HEK293T (cell line): ENCODE results near the gene AGPAT3.

Experiments used
- CTCF ChIA-PET: fragments of 350-600 bp; formaldehyde crosslinking; extraction: SDS; loops from one replicate; lab custom pipeline; 2021; ENCODE audit warnings: antibody characterized with exemption, inconsistent platforms; lab: Yijun Ruan, JAX
- POLR2A ChIA-PET: fragments of 350-600 bp; formaldehyde crosslinking; extraction: SDS; loops from one replicate; lab custom pipeline; 2020; ENCODE audit warnings: antibody characterized with exemption, inconsistent platforms; lab: Yijun Ruan, JAX
- DNase-seq: peaks from one replicate; pipeline ENCODE4 v3.0.0; 2012; ENCODE audit warnings: mixed read lengths; ENCODE audit errors: extremely low spot score
- ARNT ChIP-seq: fragments of 450-650 bp; IDR thresholded peaks from 2 replicates; pipeline ENCODE4 v1.6.1; 2017; ENCODE audit warnings: mild to moderate bottlenecking
- BHLHE40 ChIP-seq: fragments of 450-650 bp; IDR thresholded peaks from 2 replicates; pipeline ENCODE4 v1.6.1; 2016; ENCODE audit warnings: mild to moderate bottlenecking, moderate library complexity, borderline replicate concordance
- CTBP1 ChIP-seq: fragments of 450-650 bp; IDR thresholded peaks from 2 replicates; pipeline ENCODE4 v1.6.1; 2016; ENCODE audit warnings: borderline replicate concordance
- ELF4 ChIP-seq: fragments of 450-650 bp; IDR thresholded peaks from 2 replicates; pipeline ENCODE4 v1.6.1; 2017; ENCODE audit warnings: antibody characterized with exemption
- FOXA1 ChIP-seq: fragments of 450-650 bp; IDR thresholded peaks from 2 replicates; pipeline ENCODE4 v1.6.1; 2016; ENCODE audit warnings: mild to moderate bottlenecking
- FOXK2 ChIP-seq: fragments of 450-650 bp; IDR thresholded peaks from 2 replicates; pipeline ENCODE4 v1.6.1; 2016; ENCODE audit warnings: mild to moderate bottlenecking
- FOXM1 ChIP-seq: fragments of 450-650 bp; IDR thresholded peaks from 2 replicates; pipeline ENCODE4 v1.6.1; 2017; ENCODE audit warnings: mild to moderate bottlenecking, borderline replicate concordance
- HDGF ChIP-seq: fragments of 450-650 bp; IDR thresholded peaks from 2 replicates; pipeline ENCODE4 v1.6.1; 2017; ENCODE audit warnings: antibody characterized with exemption, borderline replicate concordance
- L3MBTL2 ChIP-seq: fragments of 450-650 bp; conservative IDR thresholded peaks from 2 replicates; pipeline ENCODE4 v1.6.1; 2016; ENCODE audit warnings: mild to moderate bottlenecking
- LEF1 ChIP-seq: fragments of 450-650 bp; IDR thresholded peaks from 2 replicates; pipeline ENCODE4 v1.6.1; 2017; ENCODE audit warnings: mild to moderate bottlenecking, borderline replicate concordance
- NFRKB ChIP-seq: fragments of 450-650 bp; IDR thresholded peaks from 2 replicates; pipeline ENCODE4 v1.6.1; 2016; ENCODE audit warnings: mild to moderate bottlenecking, moderate library complexity
- PKNOX1 ChIP-seq: fragments of 450-650 bp; IDR thresholded peaks from 2 replicates; pipeline ENCODE4 v1.6.1; 2016
- SP1 ChIP-seq: fragments of 450-650 bp; IDR thresholded peaks from 2 replicates; pipeline ENCODE4 v1.6.1; 2017
- SUZ12 ChIP-seq: fragments of 450-650 bp; IDR thresholded peaks from 2 replicates; pipeline ENCODE4 v1.6.1; 2016; ENCODE audit warnings: mild to moderate bottlenecking
- TARDBP ChIP-seq: fragments of 450-650 bp; IDR thresholded peaks from 2 replicates; pipeline ENCODE4 v1.6.1; 2016
- ZNF384 ChIP-seq: fragments of 450-650 bp; IDR thresholded peaks from 2 replicates; pipeline ENCODE4 v1.6.1; 2016

AGPAT3 gene

DNA sequence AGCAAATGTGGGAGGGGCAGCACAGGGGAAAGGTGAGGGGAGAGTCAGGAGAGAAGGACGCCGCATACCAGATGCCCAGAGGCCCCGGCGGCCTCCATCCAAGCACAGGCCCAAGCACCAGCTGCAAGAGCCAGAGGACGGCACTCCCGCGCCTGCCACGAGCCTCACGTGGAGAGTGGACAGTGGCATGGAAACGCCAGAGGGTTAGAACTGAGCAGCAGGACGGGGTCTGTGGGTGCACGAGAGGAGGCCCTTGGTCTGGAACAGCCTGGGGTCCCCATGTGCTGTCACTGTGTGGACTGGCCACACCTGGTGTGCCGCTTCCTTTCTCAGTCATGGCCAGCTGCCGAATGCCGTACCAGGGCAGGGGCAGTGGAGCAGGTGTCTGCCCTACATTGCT, 68.7 kb downstream of the AGPAT3 start:
- CTCF ChIA-PET = no interaction called here
- POLR2A ChIA-PET = no interaction called here

GRCh38 chr21:43934116-43934515, 69.1 kb downstream of the AGPAT3 start:
- no peak for DNase-seq
- POLR2A ChIA-PET = no interaction called here
- CTCF ChIA-PET = no interaction called here
- TF ChIP-seq SP1 (no peak), FOXM1 (no peak), SUZ12 (no peak), FOXK2 (no peak), HDGF (no peak), NFRKB (no peak), PKNOX1 (no peak), ZNF384 (no peak), CTBP1 (no peak), BHLHE40 (no peak), ELF4 (no peak), ARNT (no peak), TARDBP (no peak), LEF1 (no peak), FOXA1 (no peak), L3MBTL2 (no peak)

More for the DNA sequence above, 68.7 kb downstream of the AGPAT3 start:
- TF ChIP-seq HDGF = no peak
- TF ChIP-seq SP1 = no peak
- no peak for TF ChIP-seq TARDBP
- no peak for TF ChIP-seq FOXM1
- TF ChIP-seq CTBP1 = no peak
- no peak for TF ChIP-seq LEF1
- no peak for TF ChIP-seq BHLHE40
- TF ChIP-seq NFRKB = no peak
- TF ChIP-seq PKNOX1 = no peak
- DNase-seq = no peak

DNA sequence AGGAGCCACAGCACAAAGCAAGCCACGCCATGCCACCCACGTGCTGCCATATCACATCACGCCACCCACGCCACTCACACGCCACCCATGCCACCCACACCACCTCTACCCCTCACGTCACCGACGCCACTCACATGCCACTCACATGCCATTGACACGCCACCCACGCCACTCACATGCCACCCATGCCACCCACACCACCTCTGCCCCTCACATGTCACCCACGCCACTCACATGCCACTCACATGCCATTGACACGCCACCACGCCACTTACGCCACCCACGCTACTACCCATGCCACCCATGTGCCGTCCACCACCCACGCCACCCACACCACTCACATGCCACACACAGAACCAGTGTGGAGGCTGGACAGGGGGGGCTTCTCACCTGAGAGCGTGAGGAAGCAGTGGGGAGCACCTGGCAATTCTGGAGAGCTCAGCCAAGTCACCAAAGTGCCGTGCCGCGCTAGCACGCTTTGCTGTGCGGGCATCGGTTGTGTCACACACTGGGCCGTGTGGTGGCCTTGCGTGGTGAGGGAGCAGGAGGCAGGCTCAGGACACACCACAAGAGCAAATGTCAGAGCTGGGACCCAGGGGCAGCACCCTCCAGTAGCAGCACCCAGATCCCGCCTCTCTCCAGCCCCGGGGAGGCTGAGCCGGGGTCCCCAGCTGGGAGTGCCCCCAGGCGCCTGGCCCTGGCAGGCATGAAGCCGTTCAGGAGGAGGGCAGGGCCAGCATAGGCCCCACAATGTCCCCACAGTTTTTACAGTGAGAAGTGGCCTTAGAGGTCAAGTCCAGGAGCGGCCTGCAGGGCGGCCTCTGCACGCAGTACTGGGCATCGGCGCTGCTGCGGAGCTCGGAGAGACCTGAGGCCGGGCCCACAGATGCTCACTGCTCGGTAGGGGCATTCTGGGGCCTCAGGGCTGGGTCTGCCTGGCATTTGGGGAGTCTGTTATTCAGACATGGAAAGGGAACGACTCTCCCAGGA, 70.0 kb downstream of the AGPAT3 start:
- POLR2A ChIA-PET = no interaction called here
- no peak for DNase-seq
- CTCF ChIA-PET = interaction anchor here (0.6 kb wide), 1 partner anchor 10 kb away, joined by 3 read pairs; no protein-coding TSS in a partner anchor
- TF ChIP-seq FOXK2 = no peak
- no peak for TF ChIP-seq ELF4
- TF ChIP-seq FOXM1 = no peak

DNA sequence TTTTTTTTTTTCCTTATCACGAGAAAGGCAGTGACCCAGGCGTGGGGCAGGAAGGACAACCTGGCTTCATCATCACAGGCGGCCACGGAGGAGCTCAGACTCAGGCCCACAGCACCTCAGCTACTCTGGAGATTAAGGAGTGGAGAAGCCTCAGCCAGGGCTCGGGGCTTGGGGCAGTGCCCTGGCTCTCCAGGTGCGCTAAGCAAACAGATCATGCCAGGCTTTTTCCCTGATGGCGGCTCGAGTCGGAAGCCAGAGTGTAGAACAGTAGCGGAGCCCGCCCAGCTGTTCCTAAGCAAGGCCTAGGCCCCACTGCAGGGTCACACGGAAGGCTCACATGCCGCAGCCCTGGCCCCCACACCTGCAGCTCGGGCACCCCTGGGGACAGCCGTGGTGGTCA, 70.7 kb downstream of the AGPAT3 start:
- ChIA-PET POLR2A (no interaction called here), CTCF (interaction anchor here (0.6 kb wide), 1 partner anchor 11 kb away, joined by 3 read pairs; no protein-coding TSS in a partner anchor)
- no peak for DNase-seq

GRCh38 chr21:43936247-43936967, 71.4 kb downstream of the AGPAT3 start:
- POLR2A ChIA-PET = no interaction called here
- no peak for TF ChIP-seq NFRKB
- no peak for TF ChIP-seq TARDBP
- no peak for TF ChIP-seq BHLHE40
- no peak for TF ChIP-seq LEF1
- no peak for TF ChIP-seq ELF4
- TF ChIP-seq PKNOX1 = no peak
- no peak for TF ChIP-seq SUZ12
- TF ChIP-seq FOXM1 = no peak
- no peak for TF ChIP-seq CTBP1
- no peak for TF ChIP-seq FOXA1
- TF ChIP-seq FOXK2 = no peak
- TF ChIP-seq L3MBTL2 = no peak
- no peak for TF ChIP-seq SP1
- no peak for TF ChIP-seq HDGF
- no peak for TF ChIP-seq ARNT
- DNase-seq = no peak
- CTCF ChIA-PET = no interaction called here

More for the DNA sequence above, 70.7 kb downstream of the AGPAT3 start:
- TF ChIP-seq ZNF384 (no peak), SUZ12 (no peak), NFRKB (no peak), FOXK2 (no peak), SP1 (no peak), ARNT (no peak), LEF1 (no peak), CTBP1 (no peak), PKNOX1 (no peak), ELF4 (no peak), FOXA1 (no peak), TARDBP (no peak)
